Transverse colon (tissue), 4 donors: ENCODE measurements around the gene MCL1.

Source experiments
- EP300 ChIP-seq: sonication (generic); formaldehyde crosslinking; IDR thresholded peaks from one replicate; pipeline ENCODE4 v1.6.1; 2017; ENCODE audit warnings: antibody characterized with exemption, low read depth
- POLR2A ChIP-seq: fragments of 450-650 bp; IDR thresholded peaks from one replicate; pipeline ENCODE4 v1.6.1; 2016; ENCODE audit warnings: antibody characterized with exemption, mild to moderate bottlenecking, moderate library complexity
- POLR2AphosphoS5 ChIP-seq, 3 donors: sonication (generic); formaldehyde crosslinking; IDR thresholded peaks; one replicate each; pipeline ENCODE4 v1.6.1; 2016; ENCODE audit warnings: antibody characterized with exemption in 3 of 3
- TF ChIP-seq, protein P1 (sequence below), 5 experiments: fragments of 200-600 bp in 3 of 5; fragments of 450-650 bp in 2 of 5; sonication (generic) in 3 of 5; IDR thresholded peaks; 1 replicate in 2 of 5; 2 replicates in 3 of 5; pipeline ENCODE4 v1.5.1; 2016 to 2017; ENCODE audit warnings: antibody characterized with exemption in 5 of 5, inconsistent platforms in 3 of 5, mild to moderate bottlenecking in 2 of 5, moderate library complexity in 1 of 5

DNA sequence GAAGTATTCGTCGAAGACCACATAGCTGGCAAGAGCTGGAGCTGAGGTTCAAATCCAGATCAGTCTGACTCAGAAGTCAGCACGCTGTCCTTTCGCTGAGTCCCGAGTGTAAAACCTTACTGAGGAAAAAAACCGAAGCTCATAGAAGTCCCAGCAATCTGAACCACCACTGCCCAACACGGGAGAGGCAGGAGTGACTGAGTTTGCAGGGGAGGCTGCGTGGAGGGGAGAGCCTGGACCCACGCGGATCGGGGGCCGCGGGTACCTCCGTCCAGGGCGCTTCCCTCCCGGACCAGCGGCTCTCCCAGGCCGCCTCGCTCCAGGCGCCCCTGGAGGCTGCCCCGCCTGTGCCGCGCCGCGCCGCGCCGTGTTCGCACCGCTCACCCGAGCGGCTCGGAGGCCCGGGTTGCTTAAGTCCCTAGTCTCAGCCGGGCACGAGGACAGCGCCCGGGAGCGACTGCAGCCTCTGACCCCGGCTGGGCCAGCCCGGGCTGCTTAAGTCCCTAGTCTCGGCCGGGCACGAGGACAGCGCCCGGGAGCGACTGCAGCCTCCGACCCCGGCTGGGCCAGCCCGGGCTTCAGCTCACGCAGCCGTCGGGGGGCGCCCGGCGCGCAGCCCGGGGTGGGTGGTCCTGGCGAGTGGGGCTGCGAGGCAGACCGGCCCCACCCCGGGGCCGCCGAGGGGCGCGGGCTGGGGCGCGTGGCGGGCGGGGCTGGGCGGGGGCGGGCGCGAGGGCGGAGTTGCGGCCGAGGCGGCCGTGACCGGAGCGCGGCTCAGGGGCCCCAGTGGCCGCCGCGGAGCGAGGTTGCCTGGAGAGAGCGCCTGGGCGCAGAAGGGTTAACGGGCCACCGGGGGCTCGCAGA lies 30.5 kb downstream of the MCL1 start, which contains the start of gene ADAMTSL4:
- TF ChIP-seq, protein P1, sequence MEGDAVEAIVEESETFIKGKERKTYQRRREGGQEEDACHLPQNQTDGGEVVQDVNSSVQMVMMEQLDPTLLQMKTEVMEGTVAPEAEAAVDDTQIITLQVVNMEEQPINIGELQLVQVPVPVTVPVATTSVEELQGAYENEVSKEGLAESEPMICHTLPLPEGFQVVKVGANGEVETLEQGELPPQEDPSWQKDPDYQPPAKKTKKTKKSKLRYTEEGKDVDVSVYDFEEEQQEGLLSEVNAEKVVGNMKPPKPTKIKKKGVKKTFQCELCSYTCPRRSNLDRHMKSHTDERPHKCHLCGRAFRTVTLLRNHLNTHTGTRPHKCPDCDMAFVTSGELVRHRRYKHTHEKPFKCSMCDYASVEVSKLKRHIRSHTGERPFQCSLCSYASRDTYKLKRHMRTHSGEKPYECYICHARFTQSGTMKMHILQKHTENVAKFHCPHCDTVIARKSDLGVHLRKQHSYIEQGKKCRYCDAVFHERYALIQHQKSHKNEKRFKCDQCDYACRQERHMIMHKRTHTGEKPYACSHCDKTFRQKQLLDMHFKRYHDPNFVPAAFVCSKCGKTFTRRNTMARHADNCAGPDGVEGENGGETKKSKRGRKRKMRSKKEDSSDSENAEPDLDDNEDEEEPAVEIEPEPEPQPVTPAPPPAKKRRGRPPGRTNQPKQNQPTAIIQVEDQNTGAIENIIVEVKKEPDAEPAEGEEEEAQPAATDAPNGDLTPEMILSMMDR (IDR thresholded peaks at IDR 0.05), result peak in 2 of 5 experiments; percentile 20 to 31
- TF ChIP-seq POLR2AphosphoS5 (IDR thresholded peaks at IDR 0.05) (peak in 2 of 3 donors; percentile 31 to 36), POLR2A (peak; percentile 14), EP300 (no peak)
